Measurements from ENCODE around the gene VWCE.
"Not testable (repeated sequence)": the region's sequence is repeated elsewhere in the genome, so short reads cannot be mapped to it uniquely, and the experiment has no call there.

VWCE gene

DNA sequence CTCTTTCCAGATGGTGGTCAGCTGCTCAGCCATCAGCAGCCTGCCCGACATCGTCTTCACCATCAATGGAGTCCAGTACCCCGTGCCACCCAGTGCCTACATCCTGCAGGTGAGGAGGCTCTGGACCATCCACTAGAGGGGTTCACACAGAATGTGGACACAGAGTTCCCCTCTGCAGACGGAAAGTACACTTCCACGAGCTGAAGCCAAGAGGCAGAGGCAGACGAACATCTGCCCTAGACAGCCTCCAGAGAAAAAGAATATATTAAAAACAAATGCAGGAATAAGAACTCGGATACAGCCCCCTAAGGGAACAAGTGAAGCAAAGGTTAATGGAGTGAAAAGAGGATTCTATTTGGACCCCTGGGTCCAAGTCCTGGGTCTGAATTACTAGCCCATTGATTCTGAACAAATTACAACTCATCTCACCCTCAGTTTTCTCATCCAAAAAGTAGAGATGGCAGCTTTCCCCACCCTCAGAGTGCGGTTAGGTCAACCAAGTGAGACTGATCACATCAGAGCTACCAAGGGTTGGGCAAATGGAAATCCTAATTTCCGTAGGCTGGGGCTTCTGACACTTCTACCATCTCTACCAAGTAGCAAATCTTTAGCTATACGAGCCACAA lies 83.7 kb downstream of the VWCE start:
- DNase-seq (ENCODE audit: low read depth, low spot score): not testable (repeated sequence)

- DNase-seq (ENCODE audit: low read depth, low spot score): not testable (repeated sequence)
These were observed 84.5 kb downstream of the VWCE start for GRCh38 chr11:61210629-61211028.
